AG10803 (cell line): ENCODE measurements around the gene ZNF157.
"Not testable (repeated sequence)": the region's sequence is repeated elsewhere in the genome, so short reads cannot be mapped to it uniquely, and the experiment has no call there.

Experiments used
- DNase-seq: peaks from one replicate; pipeline ENCODE4 v3.0.0; 2010; ENCODE audit warnings: low read depth
- H3K4me3 ChIP-seq: 2 replicates; pipeline ENCODE4 v1.5.1; 2011; ENCODE audit warnings: mild to moderate bottlenecking, low read length, control low read depth
- TF ChIP-seq, protein P1 (sequence below): conservative IDR thresholded peaks from 2 replicates; pipeline ENCODE4 v1.5.1; 2011; ENCODE audit warnings: mild to moderate bottlenecking, low read length, control low read depth, inconsistent platforms

Gene ZNF157

DNA sequence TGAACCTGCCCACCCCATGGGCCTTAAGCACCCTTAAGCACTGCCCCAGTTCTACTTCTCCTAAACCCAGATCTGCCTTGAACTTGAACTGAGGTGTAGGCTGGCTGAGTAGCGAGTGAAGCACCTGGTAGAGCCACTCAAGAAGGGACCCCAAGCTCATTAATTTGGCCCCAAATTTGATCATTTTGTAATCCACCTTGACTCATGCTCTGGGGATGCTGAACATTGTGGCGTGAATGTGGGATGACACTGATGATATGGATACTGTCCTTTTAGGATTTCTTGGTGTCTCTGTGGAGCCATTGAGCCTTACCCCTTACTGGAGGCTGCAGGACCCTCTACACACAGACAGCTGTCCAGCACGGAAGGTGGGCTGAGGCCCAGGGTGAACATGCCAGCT lies at the start of gene ZNF157:
TSS of gene ZNF157 (plus strand) at position 301 of the 400 bp plus-strand sequence. CDS start at position 392, 91 bp downstream.
- DNase-seq, result no peak
- no peak within 1 kb of the TSS for H3K4me3 ChIP-seq
- TF ChIP-seq, protein P1, sequence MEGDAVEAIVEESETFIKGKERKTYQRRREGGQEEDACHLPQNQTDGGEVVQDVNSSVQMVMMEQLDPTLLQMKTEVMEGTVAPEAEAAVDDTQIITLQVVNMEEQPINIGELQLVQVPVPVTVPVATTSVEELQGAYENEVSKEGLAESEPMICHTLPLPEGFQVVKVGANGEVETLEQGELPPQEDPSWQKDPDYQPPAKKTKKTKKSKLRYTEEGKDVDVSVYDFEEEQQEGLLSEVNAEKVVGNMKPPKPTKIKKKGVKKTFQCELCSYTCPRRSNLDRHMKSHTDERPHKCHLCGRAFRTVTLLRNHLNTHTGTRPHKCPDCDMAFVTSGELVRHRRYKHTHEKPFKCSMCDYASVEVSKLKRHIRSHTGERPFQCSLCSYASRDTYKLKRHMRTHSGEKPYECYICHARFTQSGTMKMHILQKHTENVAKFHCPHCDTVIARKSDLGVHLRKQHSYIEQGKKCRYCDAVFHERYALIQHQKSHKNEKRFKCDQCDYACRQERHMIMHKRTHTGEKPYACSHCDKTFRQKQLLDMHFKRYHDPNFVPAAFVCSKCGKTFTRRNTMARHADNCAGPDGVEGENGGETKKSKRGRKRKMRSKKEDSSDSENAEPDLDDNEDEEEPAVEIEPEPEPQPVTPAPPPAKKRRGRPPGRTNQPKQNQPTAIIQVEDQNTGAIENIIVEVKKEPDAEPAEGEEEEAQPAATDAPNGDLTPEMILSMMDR, result no peak

DNA sequence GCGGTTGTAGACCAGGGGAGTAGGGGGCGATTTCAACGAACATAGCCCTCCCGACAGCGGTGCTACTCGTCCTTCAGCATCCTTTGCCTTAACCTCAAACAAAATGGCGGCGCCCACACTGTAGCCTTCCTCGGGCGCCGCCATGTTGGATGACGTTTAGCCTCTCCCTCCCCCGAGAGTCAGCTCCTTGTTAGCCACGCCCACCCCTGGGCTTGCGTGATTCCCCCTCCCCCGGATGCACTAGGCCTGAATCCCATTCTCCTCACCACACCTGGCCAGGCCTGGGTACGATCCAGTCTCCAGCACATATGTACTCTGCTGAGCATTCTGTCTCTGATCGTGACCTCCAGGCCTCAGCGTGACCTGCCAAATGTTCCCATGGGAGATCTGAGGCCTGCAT lies 49.0 kb upstream of the ZNF157 start:
- TF ChIP-seq, protein P1, result no peak
- no peak overlapping the region for H3K4me3 ChIP-seq
- peak; percentile 30 for DNase-seq

DNA sequence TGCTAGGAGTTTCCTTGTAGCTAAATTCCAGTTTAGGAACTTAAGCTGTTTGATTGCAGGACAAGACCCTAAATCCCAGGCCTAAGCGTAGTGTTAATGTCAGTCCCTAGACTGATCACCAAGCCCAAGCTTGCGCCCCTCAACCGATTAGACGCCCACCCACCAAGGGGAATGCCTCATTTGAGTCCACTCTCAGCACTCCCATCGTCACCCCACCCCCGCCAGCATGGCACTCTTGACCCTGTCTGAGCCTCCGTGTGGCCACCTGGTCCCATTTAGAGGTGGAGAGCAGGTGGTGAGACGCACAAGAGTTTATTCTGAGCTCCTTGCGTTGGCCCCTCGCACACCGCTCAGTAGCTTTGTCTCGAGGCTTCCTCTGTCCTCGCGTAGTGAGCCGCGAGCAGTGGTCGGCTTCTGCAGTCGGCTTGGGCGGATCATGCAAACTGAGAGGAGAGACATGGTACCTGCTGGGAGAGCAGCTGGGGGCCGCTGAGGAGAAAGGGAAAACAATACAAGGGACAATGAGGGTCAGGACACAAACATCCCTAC lies 48.5 kb upstream of the ZNF157 start:
- TF ChIP-seq, protein P1, result no peak
- no peak for DNase-seq
- no peak overlapping the region for H3K4me3 ChIP-seq

DNA sequence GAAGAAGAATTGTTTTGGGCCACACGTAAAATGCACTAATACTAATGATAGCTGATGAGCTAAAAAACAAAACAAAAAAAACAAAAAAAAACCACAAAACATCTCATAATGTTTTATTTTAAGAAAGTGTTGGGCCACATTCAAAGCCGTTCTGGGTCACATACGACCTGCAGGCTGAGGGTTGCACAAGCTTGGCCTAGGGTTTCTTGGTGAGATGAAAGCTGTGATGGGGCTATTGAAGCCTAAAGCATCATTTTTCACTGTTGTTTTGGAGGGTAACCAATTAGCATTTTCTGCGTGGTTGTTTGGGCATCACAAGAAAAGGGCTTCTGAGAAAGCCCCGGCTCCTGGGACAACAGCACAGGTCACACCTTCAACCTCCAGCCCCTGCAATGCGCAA lies 42.5 kb upstream of the ZNF157 start:
- no peak for DNase-seq
- TF ChIP-seq, protein P1, result no peak

DNA sequence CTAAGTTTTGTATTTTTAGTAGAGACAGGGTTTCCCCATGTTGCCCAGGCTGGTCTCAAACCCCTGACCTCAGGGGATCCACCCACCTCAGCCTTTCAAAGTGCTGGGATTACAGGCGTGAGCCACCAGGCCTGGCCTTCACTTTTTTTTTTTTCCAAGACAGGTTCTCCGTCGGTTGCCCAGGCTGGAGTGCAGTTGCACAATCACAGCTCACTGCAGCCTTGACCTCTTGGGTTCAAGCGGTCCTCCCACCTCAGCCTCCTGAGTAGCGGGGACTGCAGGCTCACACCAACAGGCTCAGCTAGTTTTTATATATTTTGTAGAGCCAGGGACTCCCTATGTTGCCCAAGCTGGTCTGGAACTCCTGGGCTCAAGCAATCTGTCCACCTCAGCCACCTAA lies 37.6 kb upstream of the ZNF157 start:
- H3K4me3 ChIP-seq, result not testable (repeated sequence)

More for the DNA sequence above, 42.5 kb upstream of the ZNF157 start:
- no peak overlapping the region for H3K4me3 ChIP-seq

DNA sequence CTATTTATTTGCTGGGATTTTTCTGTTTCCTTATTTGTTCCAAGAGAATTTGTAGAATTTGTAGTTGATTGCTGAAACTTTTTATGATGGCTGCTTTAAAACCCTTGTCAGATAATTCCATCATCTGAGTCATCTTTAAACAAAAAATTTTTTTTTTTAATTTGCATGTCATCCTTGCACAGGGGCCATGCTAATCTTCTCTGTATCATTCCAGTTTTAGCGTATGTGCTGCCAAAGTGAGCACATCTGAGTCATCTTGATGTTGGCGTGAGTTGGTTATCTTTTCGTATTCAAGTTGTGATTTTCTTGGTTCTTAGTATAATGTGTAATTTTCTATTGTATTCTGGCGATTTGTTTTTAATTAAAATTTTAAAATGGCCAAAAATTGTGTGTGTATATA lies 18.7 kb upstream of the ZNF157 start:
- no peak overlapping the region for H3K4me3 ChIP-seq
- peak; percentile 6 for DNase-seq
- TF ChIP-seq, protein P1, result no peak

More for the DNA sequence above, 37.6 kb upstream of the ZNF157 start:
- not testable (repeated sequence) for DNase-seq

DNA sequence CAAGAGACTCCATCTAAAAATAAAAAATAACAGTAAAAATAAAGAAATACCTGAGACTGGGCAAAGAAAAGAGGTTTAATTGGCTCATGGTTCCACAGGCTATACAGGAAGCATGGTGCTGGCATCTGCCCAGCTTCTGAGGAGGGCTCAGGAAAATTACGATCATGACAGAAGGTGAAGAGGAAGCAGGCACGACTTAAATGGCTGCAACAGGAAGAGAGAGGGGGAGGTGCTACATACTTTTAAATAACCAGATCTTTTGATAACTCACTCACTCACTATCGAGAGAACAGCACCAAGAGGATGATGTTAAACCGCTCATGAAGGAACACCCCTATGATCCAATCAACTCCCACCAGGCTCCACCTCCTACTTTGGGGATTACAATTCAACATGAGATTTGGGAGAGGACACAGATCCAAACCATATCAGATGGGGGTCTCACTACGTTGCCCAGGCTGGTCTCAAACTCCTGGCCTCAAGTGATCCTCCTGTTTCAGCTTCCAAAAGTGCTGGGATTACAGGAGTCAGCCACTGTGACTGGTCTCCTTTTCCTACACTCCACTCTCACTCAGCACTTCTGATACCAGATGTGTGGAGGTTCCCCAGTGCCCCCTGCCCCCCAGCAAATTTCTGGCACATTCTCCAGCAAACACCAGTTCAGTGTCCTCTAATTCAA lies 11.9 kb upstream of the ZNF157 start:
- H3K4me3 ChIP-seq, result no peak overlapping the region
- TF ChIP-seq, protein P1, result no peak
- no peak for DNase-seq
